ENCODE results near the gene KBTBD3. TPM values are rescaled to one million over a fixed set of nuclear protein-coding genes. Genes with fewer than 3 reads are reported as not detected.

Gene KBTBD3
- polyA plus RNA-seq, 2 of the 4 experiments (the other 2 are of a cell fraction), result 3.7 to 6.9 TPM

DNA sequence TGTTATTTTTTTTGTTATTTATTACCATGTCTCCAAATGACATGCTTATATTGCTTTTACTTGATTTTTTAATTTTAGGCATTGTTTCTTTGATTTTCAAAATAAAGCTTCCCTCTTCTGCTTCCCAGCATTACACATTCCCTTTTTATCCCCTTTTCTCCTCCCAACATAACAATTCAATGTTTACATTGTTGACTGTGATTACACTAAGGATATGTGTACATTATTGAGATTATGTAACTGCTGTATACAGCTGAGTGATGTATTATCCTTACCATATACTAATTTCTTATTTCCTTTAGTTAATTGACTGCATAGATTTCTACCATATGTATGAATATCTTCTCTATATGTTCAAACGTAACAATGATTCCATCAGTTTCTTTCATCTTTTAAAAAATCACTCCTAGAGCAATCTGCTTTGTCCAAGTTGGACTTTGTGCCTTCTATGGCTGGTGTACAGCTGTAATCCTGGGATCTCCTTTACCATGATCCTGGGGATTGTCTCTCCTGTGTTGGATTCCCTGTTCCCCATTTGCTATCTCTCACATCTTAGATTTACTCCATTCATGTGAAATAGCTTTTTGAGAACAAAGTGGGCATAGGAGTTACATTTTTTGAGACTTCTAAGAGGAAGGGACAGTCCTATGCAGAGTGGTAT is 21.9 kb upstream of the KBTBD3 start (continued):
- TF ChIP-seq, protein P1, sequence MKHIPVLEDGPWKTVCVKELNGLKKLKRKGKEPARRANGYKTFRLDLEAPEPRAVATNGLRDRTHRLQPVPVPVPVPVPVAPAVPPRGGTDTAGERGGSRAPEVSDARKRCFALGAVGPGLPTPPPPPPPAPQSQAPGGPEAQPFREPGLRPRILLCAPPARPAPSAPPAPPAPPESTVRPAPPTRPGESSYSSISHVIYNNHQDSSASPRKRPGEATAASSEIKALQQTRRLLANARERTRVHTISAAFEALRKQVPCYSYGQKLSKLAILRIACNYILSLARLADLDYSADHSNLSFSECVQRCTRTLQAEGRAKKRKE (CRISPR knock-in tag; IDR thresholded peaks at IDR 0.05; ENCODE audit: low read depth), result no peak
- TF ChIP-seq CBX8 (IDR thresholded peaks at IDR 0.05) (no peak), NPAS2 (CRISPR knock-in tag; IDR thresholded peaks at IDR 0.05; ENCODE audit: borderline replicate concordance) (no peak), ESRRA (IDR thresholded peaks at IDR 0.05; ENCODE audit: borderline replicate concordance, low read length) (no peak), EHF (CRISPR knock-in tag; IDR thresholded peaks at IDR 0.05) (no peak)

DNA sequence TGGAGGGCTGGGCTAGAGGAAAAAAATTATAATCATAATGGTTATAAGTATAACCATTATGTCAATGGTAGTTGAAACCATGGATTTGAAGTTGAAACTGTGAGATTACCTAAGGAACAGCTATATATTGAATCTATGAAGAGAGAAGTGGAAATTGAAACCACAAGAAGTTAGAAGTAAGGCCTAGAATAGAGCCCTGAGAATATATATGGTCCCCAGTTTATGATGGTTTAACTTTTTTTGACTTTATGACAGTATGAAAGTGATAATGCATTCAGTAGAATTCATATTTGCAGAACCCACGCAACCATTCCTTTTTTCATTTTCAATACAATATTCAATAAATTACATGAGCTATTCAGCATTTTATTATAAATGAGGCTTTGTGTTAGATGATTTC is 15.3 kb upstream of the KBTBD3 start:
- ATAC-seq (no peak), DNase-seq (ENCODE audit: low read depth in 1 of 2, low spot score in 1 of 2) (no peak), FAIRE-seq (no peak)
- Histone ChIP-seq H3K4me2 (no peak overlapping the region), H3K4me1 (peaks cover 34% of the 10 kb centered on the region), H3K4me3 (no peak overlapping the region), H3K27ac (no peak overlapping the region), H3K9me3 (no peaks in the 10 kb centered on the region)
- 90% methylated on average over 1 of the region's 1 CpG for WGBS (ENCODE audit: missing lambda C conversion rate)
- TF ChIP-seq EP300 (IDR thresholded peaks at IDR 0.05) (no peak), TFCP2L1 (CRISPR knock-in tag; IDR thresholded peaks at IDR 0.05) (no peak), ZNF302 (CRISPR knock-in tag; IDR thresholded peaks at IDR 0.05) (no peak), JUN (IDR thresholded peaks at IDR 0.05) (no peak), EHMT2 (IDR thresholded peaks at IDR 0.05; ENCODE audit: low read depth) (no peak), NR3C1 (IDR thresholded peaks at IDR 0.05) (no peak), PHF8 (IDR thresholded peaks at IDR 0.05; ENCODE audit: borderline replicate concordance, low read depth) (no peak), EHF (CRISPR knock-in tag; IDR thresholded peaks at IDR 0.05) (no peak), SMC3 (IDR thresholded peaks at IDR 0.05) (no peak), CEBPB (IDR thresholded peaks at IDR 0.05) (no peak)
- TF ChIP-seq, protein P1 (CRISPR knock-in tag; IDR thresholded peaks at IDR 0.05; ENCODE audit: low read depth), result no peak
- TF ChIP-seq, protein P2, sequence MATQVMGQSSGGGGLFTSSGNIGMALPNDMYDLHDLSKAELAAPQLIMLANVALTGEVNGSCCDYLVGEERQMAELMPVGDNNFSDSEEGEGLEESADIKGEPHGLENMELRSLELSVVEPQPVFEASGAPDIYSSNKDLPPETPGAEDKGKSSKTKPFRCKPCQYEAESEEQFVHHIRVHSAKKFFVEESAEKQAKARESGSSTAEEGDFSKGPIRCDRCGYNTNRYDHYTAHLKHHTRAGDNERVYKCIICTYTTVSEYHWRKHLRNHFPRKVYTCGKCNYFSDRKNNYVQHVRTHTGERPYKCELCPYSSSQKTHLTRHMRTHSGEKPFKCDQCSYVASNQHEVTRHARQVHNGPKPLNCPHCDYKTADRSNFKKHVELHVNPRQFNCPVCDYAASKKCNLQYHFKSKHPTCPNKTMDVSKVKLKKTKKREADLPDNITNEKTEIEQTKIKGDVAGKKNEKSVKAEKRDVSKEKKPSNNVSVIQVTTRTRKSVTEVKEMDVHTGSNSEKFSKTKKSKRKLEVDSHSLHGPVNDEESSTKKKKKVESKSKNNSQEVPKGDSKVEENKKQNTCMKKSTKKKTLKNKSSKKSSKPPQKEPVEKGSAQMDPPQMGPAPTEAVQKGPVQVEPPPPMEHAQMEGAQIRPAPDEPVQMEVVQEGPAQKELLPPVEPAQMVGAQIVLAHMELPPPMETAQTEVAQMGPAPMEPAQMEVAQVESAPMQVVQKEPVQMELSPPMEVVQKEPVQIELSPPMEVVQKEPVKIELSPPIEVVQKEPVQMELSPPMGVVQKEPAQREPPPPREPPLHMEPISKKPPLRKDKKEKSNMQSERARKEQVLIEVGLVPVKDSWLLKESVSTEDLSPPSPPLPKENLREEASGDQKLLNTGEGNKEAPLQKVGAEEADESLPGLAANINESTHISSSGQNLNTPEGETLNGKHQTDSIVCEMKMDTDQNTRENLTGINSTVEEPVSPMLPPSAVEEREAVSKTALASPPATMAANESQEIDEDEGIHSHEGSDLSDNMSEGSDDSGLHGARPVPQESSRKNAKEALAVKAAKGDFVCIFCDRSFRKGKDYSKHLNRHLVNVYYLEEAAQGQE (IDR thresholded peaks at IDR 0.05), result no peak
- POLR2A ChIA-PET, result no interaction called here
- CTCF ChIA-PET, result no interaction called here

DNA sequence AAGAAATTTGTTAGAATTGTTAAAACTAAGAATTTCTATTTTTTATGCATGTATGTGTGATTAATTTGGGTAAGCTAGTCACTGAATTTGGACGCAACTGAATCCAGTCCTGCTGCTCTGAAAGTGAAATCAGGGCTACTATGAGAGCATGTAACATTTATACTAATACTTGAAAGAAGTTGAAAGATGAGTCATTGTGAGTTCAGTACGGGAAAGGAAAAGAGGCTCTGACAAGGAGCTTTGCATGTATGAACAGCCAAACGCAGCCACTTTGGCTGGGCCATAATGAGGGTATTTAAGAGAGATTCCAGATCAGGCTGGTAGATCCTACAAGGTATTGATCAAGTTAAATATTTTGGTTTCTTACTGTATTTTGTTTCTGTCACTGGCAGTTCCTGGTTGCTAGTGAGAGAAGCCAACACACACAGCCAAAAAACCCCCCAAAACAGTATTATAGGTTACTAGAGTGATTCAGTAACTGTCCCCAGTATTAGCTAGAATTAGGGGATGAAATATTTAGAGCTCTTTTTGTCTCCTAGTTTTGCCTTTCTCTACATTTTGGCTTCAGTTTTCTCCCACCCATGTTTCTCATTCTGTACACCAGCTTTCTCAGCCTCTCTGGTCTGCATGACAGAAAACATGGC is 14.5 kb upstream of the KBTBD3 start:
- WGBS (ENCODE audit: missing lambda C conversion rate), result 47% methylated on average over 3 of the region's 3 CpGs

More for the DNA sequence above, 14.5 kb upstream of the KBTBD3 start:
- Histone ChIP-seq H3K4me2 (0 out of 3 replicates have a peak overlapping the region, but pooled peaks have one; percentile 2), H3K27ac (no peak overlapping the region), H3K9me3 (no peaks in the 10 kb centered on the region), H3K4me3 (no peak overlapping the region), H3K4me1 (peaks cover 37% of the 10 kb centered on the region)
- ChIA-PET POLR2A (interaction anchor here (1.5 kb wide), 1 partner anchor 14 kb away, joined by 4 read pairs; the partner anchor contains the start of genes AASDHPPT and KBTBD3), CTCF (interaction anchor here (1.4 kb wide), 1 partner anchor 946 kb away, joined by 3 read pairs; no protein-coding TSS in a partner anchor)
- DNase-seq (ENCODE audit: low read depth in 1 of 2, low spot score in 1 of 2), result no peak
- TF ChIP-seq SMC3 (IDR thresholded peaks at IDR 0.05) (no peak), FOSL2 (IDR thresholded peaks at IDR 0.05) (no peak), FOSL2 (CRISPR knock-in tag; IDR thresholded peaks at IDR 0.05) (0 out of 2 replicates have a peak, but pooled peaks have one; percentile 10)
- ATAC-seq, result peak in 1 of 2 experiments; percentile 44; a peak in 1 of 6 replicates
- no peak for FAIRE-seq

All from A549 (cell line).